Effector memory CD8-positive, alpha-beta T cell (primary cell): ENCODE results near the gene MMD.
"Not testable (repeated sequence)": the region's sequence is repeated elsewhere in the genome, so short reads cannot be mapped to it uniquely, and the experiment has no call there.

ENCODE experiments used
- ATAC-seq: fragments of 150-1000 bp; cut with Tn5 transposase; replicated peaks from 2 replicates; pipeline ENCODE4 v1.10.0; 2021; ENCODE audit warnings: mild to moderate bottlenecking, moderate library complexity
- DNase-seq, 3 experiments: peaks; one replicate each; pipeline ENCODE4 v3.0.0; 2021
- H3K27ac Mint-ChIP-seq, 2 donors: one replicate each; pipeline ENCODE4 v1.8.0; 2022; ENCODE audit warnings: mild to moderate bottlenecking in 2 of 2, mixed read lengths in 2 of 2, moderate library complexity in 2 of 2
- H3K27me3 Mint-ChIP-seq, 2 donors: one replicate each; pipeline ENCODE4 v1.8.0; 2022; ENCODE audit warnings: mixed read lengths in 2 of 2
- H3K36me3 Mint-ChIP-seq: one replicate; pipeline ENCODE4 v1.8.0; 2022; ENCODE audit warnings: mild to moderate bottlenecking, moderate library complexity, mixed read lengths; ENCODE audit not compliant: insufficient read depth
- H3K4me1 Mint-ChIP-seq, 2 donors: one replicate each; pipeline ENCODE4 v1.8.0; 2022; ENCODE audit warnings: low read depth in 2 of 2, mixed read lengths in 2 of 2
- H3K4me3 Mint-ChIP-seq, 2 donors: one replicate each; pipeline ENCODE4 v1.8.0; 2022; ENCODE audit warnings: mild to moderate bottlenecking in 2 of 2, mixed read lengths in 2 of 2, moderate library complexity in 2 of 2
- H3K9me3 Mint-ChIP-seq, 2 donors: one replicate each; pipeline ENCODE4 v1.8.0; 2022; ENCODE audit warnings: mixed read lengths in 2 of 2

The MMD gene

GRCh38 chr17:55451758-55452138 lies 30.1 kb upstream of the MMD start:
- Mint-ChIP-seq H3K9me3 (no peaks in the 10 kb centered on the region), H3K27ac (no peak overlapping the region), H3K4me3 (no peak overlapping the region), H3K27me3 (peaks cover 44 to 50% of the 10 kb centered on the region in 2 donors), H3K4me1 (no peaks in the 10 kb centered on the region), H3K36me3 (no peaks in the 10 kb centered on the region)
- DNase-seq (no peak), ATAC-seq (no peak)

- DNase-seq (no peak), ATAC-seq (no peak)
- no peak overlapping the region for H3K27ac Mint-ChIP-seq
- no peaks in the 10 kb centered on the region for H3K4me1 Mint-ChIP-seq
- H3K4me3 Mint-ChIP-seq: no peak overlapping the region
- H3K9me3 Mint-ChIP-seq: no peaks in the 10 kb centered on the region
- H3K27me3 Mint-ChIP-seq: peaks cover 38 to 45% of the 10 kb centered on the region in 2 donors
- H3K36me3 Mint-ChIP-seq: no peaks in the 10 kb centered on the region
Measured at GRCh38 chr17:55451203-55451641, 29.6 kb upstream of the MMD start.

GRCh38 chr17:55450232-55450825 lies 28.7 kb upstream of the MMD start:
- Mint-ChIP-seq H3K27me3 (peaks cover 32 to 36% of the 10 kb centered on the region in 2 donors), H3K9me3 (no peaks in the 10 kb centered on the region), H3K4me1 (no peaks in the 10 kb centered on the region), H3K36me3 (no peaks in the 10 kb centered on the region), H3K27ac (no peak overlapping the region), H3K4me3 (no peak overlapping the region)
- DNase-seq: no peak
- no peak for ATAC-seq

- Mint-ChIP-seq H3K27ac (no peak overlapping the region), H3K36me3 (no peaks in the 10 kb centered on the region), H3K9me3 (no peaks in the 10 kb centered on the region), H3K4me3 (no peak overlapping the region), H3K4me1 (no peaks in the 10 kb centered on the region), H3K27me3 (peaks cover 24 to 27% of the 10 kb centered on the region in 2 donors)
- ATAC-seq (no peak), DNase-seq (no peak)
Measured at GRCh38 chr17:55448681-55449080, 27.0 kb upstream of the MMD start.

GRCh38 chr17:55446581-55447205 lies 25.1 kb upstream of the MMD start:
- H3K4me3 Mint-ChIP-seq: no peak overlapping the region

GRCh38 chr17:55446004-55446403 lies 24.4 kb upstream of the MMD start:
- not testable (repeated sequence) for H3K4me3 Mint-ChIP-seq, H3K4me1 Mint-ChIP-seq, H3K27ac Mint-ChIP-seq, ATAC-seq, DNase-seq, H3K9me3 Mint-ChIP-seq, H3K36me3 Mint-ChIP-seq
- H3K27me3 Mint-ChIP-seq: peaks cover 5 to 18% of the 10 kb centered on the region in 2 donors

More at GRCh38 chr17:55446581-55447205, 25.1 kb upstream of the MMD start:
- H3K27ac Mint-ChIP-seq: no peak overlapping the region
- no peak for DNase-seq
- no peaks in the 10 kb centered on the region for H3K4me1 Mint-ChIP-seq
- H3K27me3 Mint-ChIP-seq: peaks cover 11 to 25% of the 10 kb centered on the region in 2 donors
- no peaks in the 10 kb centered on the region for H3K36me3 Mint-ChIP-seq
- no peak for ATAC-seq
- H3K9me3 Mint-ChIP-seq: no peaks in the 10 kb centered on the region

DNA sequence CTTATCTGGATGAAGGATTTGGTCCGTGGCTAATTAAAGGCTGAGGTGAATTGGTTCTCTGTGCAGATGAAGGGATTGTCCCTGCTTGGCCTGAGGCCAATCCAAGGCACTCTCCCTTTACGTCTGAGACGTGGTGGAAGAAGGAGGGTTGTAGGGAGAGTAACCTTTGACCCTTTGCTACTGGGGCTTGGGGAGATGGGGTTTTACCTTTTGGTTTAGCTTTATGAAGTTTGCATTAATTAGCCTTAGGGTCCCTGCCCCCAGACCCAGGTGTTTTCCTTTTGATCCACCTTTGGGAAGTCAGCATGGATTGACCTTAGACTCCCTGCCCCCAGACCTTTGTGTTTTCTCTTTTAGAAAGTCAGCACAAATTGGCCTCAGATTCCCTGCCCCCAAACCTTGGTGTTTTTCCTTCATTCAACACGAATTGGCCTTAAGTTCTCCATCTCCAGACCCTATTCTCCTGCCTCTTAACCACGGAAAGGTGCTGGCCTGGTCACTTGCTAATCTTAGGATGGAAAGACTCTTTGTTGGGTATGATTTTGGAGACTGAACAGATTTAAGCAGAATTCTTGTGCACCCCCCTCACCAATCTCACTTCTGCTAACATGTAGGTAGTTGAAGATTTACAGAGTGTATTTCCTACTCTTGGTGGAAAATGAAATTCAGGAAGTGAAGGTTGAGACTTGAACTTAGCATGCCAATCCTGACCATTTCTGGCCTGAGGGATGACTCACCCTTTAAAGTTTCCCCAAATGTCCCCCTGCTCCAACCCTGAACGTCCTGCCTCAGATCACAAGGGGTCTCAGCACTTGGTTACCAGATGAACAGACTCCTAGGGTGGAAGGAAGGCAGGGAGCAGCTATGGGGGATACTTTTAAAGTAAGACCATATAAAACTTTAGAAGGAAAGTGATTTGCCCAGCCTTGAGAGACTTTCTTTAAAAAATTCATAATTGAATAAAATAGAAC lies 23.1 kb upstream of the MMD start:
- H3K36me3 Mint-ChIP-seq: no peaks in the 10 kb centered on the region
- ATAC-seq (no peak), DNase-seq (no peak)
- no peak overlapping the region for H3K4me3 Mint-ChIP-seq
- peaks cover 4 to 6% of the 10 kb centered on the region in 2 donors for H3K27me3 Mint-ChIP-seq
- H3K27ac Mint-ChIP-seq: no peak overlapping the region
- H3K9me3 Mint-ChIP-seq: no peaks in the 10 kb centered on the region
- no peaks in the 10 kb centered on the region for H3K4me1 Mint-ChIP-seq

DNA sequence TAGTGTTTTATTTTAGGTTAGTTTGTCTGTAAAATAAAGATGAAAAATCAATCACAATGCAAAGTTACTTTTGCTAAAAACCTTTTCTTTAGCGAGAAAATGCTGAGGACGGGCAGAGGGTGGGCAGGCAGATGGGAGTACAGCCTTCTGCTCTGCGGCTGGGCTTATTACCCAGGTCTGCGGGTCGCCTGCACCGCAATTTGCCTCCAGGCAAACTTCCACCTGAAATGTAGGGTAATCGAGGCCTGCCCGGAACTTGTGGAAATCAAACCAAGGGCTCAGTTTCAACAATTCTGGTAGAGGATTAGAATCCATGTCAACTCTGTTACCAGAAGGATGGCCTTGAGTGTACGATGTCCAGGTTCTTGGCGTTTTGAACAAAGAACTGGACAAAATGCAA lies 22.3 kb upstream of the MMD start:
- no peak overlapping the region for H3K27ac Mint-ChIP-seq
- DNase-seq (no peak), ATAC-seq (no peak)
- H3K9me3 Mint-ChIP-seq: no peaks in the 10 kb centered on the region
- H3K27me3 Mint-ChIP-seq: peaks cover 0 to 4% of the 10 kb centered on the region in 2 donors
- H3K36me3 Mint-ChIP-seq: no peaks in the 10 kb centered on the region
- no peak overlapping the region for H3K4me3 Mint-ChIP-seq
- H3K4me1 Mint-ChIP-seq: no peaks in the 10 kb centered on the region

DNA sequence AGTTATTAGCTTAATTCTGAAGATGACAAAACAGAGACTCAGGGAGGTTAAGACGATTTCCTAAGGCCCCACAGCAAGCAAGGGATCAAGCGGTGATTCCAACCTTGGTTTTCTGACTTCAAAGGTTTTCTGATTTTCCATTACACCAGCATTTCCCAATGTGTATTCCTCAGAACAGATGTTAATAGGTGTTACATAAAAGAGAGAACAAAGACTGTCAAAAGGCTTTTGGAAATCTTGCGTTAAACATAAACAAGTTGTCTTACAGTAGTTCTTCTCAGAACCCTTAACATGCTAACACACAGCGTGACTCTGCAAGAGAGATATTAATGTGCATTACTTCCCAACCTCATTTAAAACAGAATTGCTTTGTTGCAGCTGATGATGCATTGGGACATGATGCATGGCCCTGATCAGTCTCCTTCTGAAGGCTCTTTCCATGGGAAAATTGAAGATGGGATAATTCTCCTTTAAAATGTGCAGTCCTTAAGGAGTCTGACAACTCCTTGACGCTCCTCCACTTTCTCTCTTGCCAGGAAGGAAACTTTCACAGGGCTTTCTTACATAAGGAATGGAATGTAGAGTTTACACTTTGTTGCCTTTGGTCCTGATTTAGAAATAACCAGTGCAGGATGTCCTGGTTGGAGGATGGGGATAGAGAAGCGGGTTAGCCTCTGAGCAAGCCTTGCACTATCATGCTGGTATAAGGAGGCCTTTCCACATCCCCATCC lies 21.5 kb upstream of the MMD start:
- no peak overlapping the region for H3K4me3 Mint-ChIP-seq
- DNase-seq (no peak), ATAC-seq (no peak)
- H3K4me1 Mint-ChIP-seq: no peaks in the 10 kb centered on the region
- H3K36me3 Mint-ChIP-seq: no peaks in the 10 kb centered on the region
- H3K27me3 Mint-ChIP-seq: peaks cover 2 to 3% of the 10 kb centered on the region in 2 donors
- H3K9me3 Mint-ChIP-seq: no peaks in the 10 kb centered on the region
- no peak overlapping the region for H3K27ac Mint-ChIP-seq

- no peaks in the 10 kb centered on the region for H3K9me3 Mint-ChIP-seq
- ATAC-seq (no peak), DNase-seq (no peak)
- no peaks in the 10 kb centered on the region for H3K36me3 Mint-ChIP-seq
- no peak overlapping the region for H3K4me3 Mint-ChIP-seq
- H3K27me3 Mint-ChIP-seq: peaks cover 8 to 10% of the 10 kb centered on the region in 2 donors
- H3K4me1 Mint-ChIP-seq: no peaks in the 10 kb centered on the region
- no peak overlapping the region for H3K27ac Mint-ChIP-seq
Measured at GRCh38 chr17:55442462-55442861, 20.8 kb upstream of the MMD start.

- H3K27ac Mint-ChIP-seq: no peak overlapping the region
- H3K4me1 Mint-ChIP-seq: no peaks in the 10 kb centered on the region
- no peak overlapping the region for H3K4me3 Mint-ChIP-seq
- no peaks in the 10 kb centered on the region for H3K36me3 Mint-ChIP-seq
- H3K9me3 Mint-ChIP-seq: no peaks in the 10 kb centered on the region
- ATAC-seq (no peak), DNase-seq (no peak)
- peaks cover 12% of the 10 kb centered on the region in 2 donors for H3K27me3 Mint-ChIP-seq
Measured at GRCh38 chr17:55441544-55441943, 19.9 kb upstream of the MMD start.

GRCh38 chr17:55440391-55440790 lies 18.8 kb upstream of the MMD start:
- DNase-seq (no peak), ATAC-seq (no peak)
- Mint-ChIP-seq H3K27ac (no peak overlapping the region), H3K36me3 (no peaks in the 10 kb centered on the region), H3K4me1 (no peaks in the 10 kb centered on the region), H3K4me3 (no peak overlapping the region), H3K27me3 (peaks cover 12 to 17% of the 10 kb centered on the region in 2 donors), H3K9me3 (no peaks in the 10 kb centered on the region)

DNA sequence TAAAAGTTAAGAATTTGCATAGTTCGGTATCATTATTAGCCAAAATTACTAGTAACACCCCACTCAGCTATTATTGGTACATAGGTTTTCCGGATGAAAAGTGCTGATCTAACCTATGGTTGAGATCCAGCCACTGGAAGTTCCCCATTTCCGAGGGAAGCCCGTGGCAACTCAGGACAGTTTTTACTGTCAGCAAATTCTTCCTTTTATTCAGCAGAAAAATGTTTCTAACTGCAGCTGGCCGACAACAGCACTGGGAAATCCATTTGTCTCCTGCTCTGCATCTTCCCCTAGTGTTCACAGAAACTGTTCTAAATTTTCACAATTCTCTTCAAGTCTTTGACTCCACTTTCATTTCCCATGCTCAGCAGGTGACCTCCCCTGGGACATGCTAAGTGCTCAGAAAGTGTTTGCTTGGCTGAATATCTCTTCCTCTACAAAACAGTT lies 15.5 kb upstream of the MMD start:
- peak overlapping the region in 1 of 2 donors; percentile 4 for H3K27ac Mint-ChIP-seq
- DNase-seq (no peak), ATAC-seq (no peak)
- no peaks in the 10 kb centered on the region for H3K9me3 Mint-ChIP-seq
- peaks cover 0 to 3% of the 10 kb centered on the region in 2 donors for H3K4me1 Mint-ChIP-seq
- H3K27me3 Mint-ChIP-seq: peaks cover 12 to 44% of the 10 kb centered on the region in 2 donors
- H3K36me3 Mint-ChIP-seq: no peaks in the 10 kb centered on the region
- no peak overlapping the region for H3K4me3 Mint-ChIP-seq
